GM23338 (cell line): ENCODE measurements around the gene HMOX1. TPM values are rescaled to one million over a fixed set of nuclear protein-coding genes. Genes with fewer than 3 reads are reported as not detected.

Experiments
- ATAC-seq: fragments of 200-7000 bp; cut with Tn5 transposase; 3 replicates; pipeline ENCODE4 v1.9.1; 2020
- DNase-seq: peaks from one replicate; pipeline ENCODE4 v3.0.0-alpha.2; 2015; ENCODE audit warnings: low spot score
- H2AFZ ChIP-seq: fragments of 200-600 bp; sonication (generic); 2 replicates; pipeline ENCODE4 v1.8.0; 2016; ENCODE audit warnings: antibody characterized with exemption, mild to moderate bottlenecking, moderate library complexity
- H3F3A ChIP-seq: fragments of 200-600 bp; sonication (generic); replicated peaks from 2 replicates; pipeline ENCODE4 v1.8.0; 2017; ENCODE audit warnings: antibody characterized with exemption, mixed run types, low read depth
- H3K27ac ChIP-seq: fragments of 200-600 bp; sonication (generic); 2 replicates; pipeline ENCODE4 v1.6.1; 2016; ENCODE audit warnings: low read depth
- H3K27me3 ChIP-seq: fragments of 200-600 bp; sonication (generic); 2 replicates; pipeline ENCODE4 v1.8.0; 2016; ENCODE audit warnings: mild to moderate bottlenecking, mixed run types, moderate library complexity; ENCODE audit not compliant: insufficient read depth
- H3K36me3 ChIP-seq: fragments of 200-600 bp; sonication (generic); 2 replicates; pipeline ENCODE4 v1.8.0; 2016; ENCODE audit warnings: mild to moderate bottlenecking; ENCODE audit not compliant: insufficient read depth
- H3K4me1 ChIP-seq: fragments of 200-600 bp; sonication (generic); 2 replicates; pipeline ENCODE4 v1.8.0; 2016; ENCODE audit warnings: mild to moderate bottlenecking, moderate library complexity; ENCODE audit not compliant: insufficient read depth
- H3K4me2 ChIP-seq: fragments of 200-600 bp; sonication (generic); 2 replicates; pipeline ENCODE4 v1.7.1; 2017; ENCODE audit warnings: mixed run types
- H3K4me3 ChIP-seq: fragments of 200-600 bp; sonication (generic); 2 replicates; pipeline ENCODE4 v1.6.1; 2016; ENCODE audit warnings: mixed run types
- H3K79me2 ChIP-seq: fragments of 200-600 bp; sonication (generic); replicated peaks from 2 replicates; pipeline ENCODE4 v1.8.0; 2017; ENCODE audit warnings: mild to moderate bottlenecking; ENCODE audit not compliant: insufficient read depth
- H3K9me2 ChIP-seq: fragments of 200-600 bp; sonication (generic); 2 replicates; pipeline ENCODE4 v1.8.0; 2017; ENCODE audit not compliant: insufficient read depth
- H4K20me1 ChIP-seq: fragments of 200-600 bp; sonication (generic); replicated peaks from 2 replicates; pipeline ENCODE4 v1.8.0; 2017; ENCODE audit warnings: mild to moderate bottlenecking; ENCODE audit not compliant: insufficient read depth
- H3K27ac Mint-ChIP-seq: 2 replicates; pipeline ENCODE4 v1.8.0; 2020; ENCODE audit warnings: inconsistent platforms, mild to moderate bottlenecking, moderate library complexity, mixed read lengths
- H3K27me3 Mint-ChIP-seq: 3 replicates; pipeline ENCODE4 v1.8.0; 2022; ENCODE audit warnings: low read depth, mild to moderate bottlenecking, moderate library complexity, mixed read lengths, inconsistent platforms; ENCODE audit not compliant: insufficient read depth, poor library complexity
- H3K36me3 Mint-ChIP-seq: 3 replicates; pipeline ENCODE4 v1.8.0; 2021; ENCODE audit warnings: low read depth, mild to moderate bottlenecking, inconsistent platforms, moderate library complexity, mixed read lengths
- H3K4me1 Mint-ChIP-seq: 3 replicates; pipeline ENCODE4 v1.8.0; 2020; ENCODE audit warnings: mild to moderate bottlenecking, inconsistent platforms, mixed read lengths
- H3K4me3 Mint-ChIP-seq: 3 replicates; pipeline ENCODE4 v1.8.0; 2021; ENCODE audit warnings: moderate library complexity, mild to moderate bottlenecking, inconsistent platforms, mixed read lengths
- H3K9me3 Mint-ChIP-seq: 3 replicates; pipeline ENCODE4 v1.8.0; 2020; ENCODE audit warnings: moderate library complexity, mild to moderate bottlenecking, inconsistent platforms, mixed read lengths
- CREB1 ChIP-seq: fragments of 250-450 bp; sonication (Bioruptor Pico); IDR thresholded peaks from 2 replicates; pipeline ENCODE4 v1.5.0; 2020; ENCODE audit warnings: low read depth, mild to moderate bottlenecking, moderate library complexity
- CTCF ChIP-seq, 2 experiments: fragments of 200-600 bp in 1 of 2; sonication (generic) in 1 of 2; conservative IDR thresholded peaks; 2 replicates each; pipeline versions ENCODE4 v1.5.1 to v1.6.1; 2016 to 2017; ENCODE audit warnings: antibody characterized with exemption in 2 of 2, low read depth in 2 of 2, mild to moderate bottlenecking in 2 of 2, moderate library complexity in 1 of 2
- ETS1 ChIP-seq: IDR thresholded peaks from 2 replicates; pipeline ENCODE4 v1.6.1; 2016; ENCODE audit warnings: antibody characterized with exemption
- EZH2 ChIP-seq: fragments of 200-600 bp; sonication (generic); IDR thresholded peaks from one replicate; pipeline ENCODE4 v1.8.0; 2017; ENCODE audit warnings: antibody characterized with exemption, mild to moderate bottlenecking, low read depth; ENCODE audit not compliant: unreplicated experiment
- EZH2phosphoT487 ChIP-seq: fragments of 200-600 bp; sonication (generic); IDR thresholded peaks from one replicate; pipeline ENCODE4 v1.8.1; 2018; ENCODE audit warnings: antibody characterized with exemption; ENCODE audit not compliant: unreplicated experiment
- JUNB ChIP-seq: IDR thresholded peaks from one replicate; pipeline ENCODE4 v1.6.1; 2016; ENCODE audit warnings: antibody characterized with exemption; ENCODE audit not compliant: unreplicated experiment
- NANOG ChIP-seq: IDR thresholded peaks from 2 replicates; pipeline ENCODE4 v1.6.1; 2016; ENCODE audit warnings: antibody characterized with exemption, borderline replicate concordance
- POLR2AphosphoS5 ChIP-seq: IDR thresholded peaks from 2 replicates; pipeline ENCODE4 v1.6.1; 2016; ENCODE audit warnings: antibody characterized with exemption, low read depth
- REST ChIP-seq: IDR thresholded peaks from one replicate; pipeline ENCODE4 v1.6.1; 2018; ENCODE audit warnings: antibody characterized with exemption; ENCODE audit not compliant: unreplicated experiment
- STAT1 ChIP-seq: IDR thresholded peaks from one replicate; pipeline ENCODE4 v1.6.1; 2016; ENCODE audit warnings: antibody characterized with exemption; ENCODE audit not compliant: unreplicated experiment
- ZNF114 ChIP-seq: fragments of 250-450 bp; sonication (Bioruptor Pico); IDR thresholded peaks from 2 replicates; pipeline ENCODE4 v1.5.0; 2020; ENCODE audit warnings: mild to moderate bottlenecking, moderate library complexity
- ZNF331 ChIP-seq: fragments of 250-450 bp; sonication (Bioruptor Pico); IDR thresholded peaks from 2 replicates; pipeline ENCODE4 v1.5.0; 2020; ENCODE audit warnings: low read depth, mild to moderate bottlenecking, moderate library complexity
- ZNF462 ChIP-seq: fragments of 250-450 bp; sonication (Bioruptor Pico); IDR thresholded peaks from 2 replicates; pipeline ENCODE4 v1.5.0; 2020; ENCODE audit warnings: mild to moderate bottlenecking, moderate library complexity
- polyA plus RNA-seq: library from polyadenylated mRNA; unstranded; fragments of >200 nt; fragmentation: Nextera tagmentation; extraction: Ambion mirVana; gene quantifications from 2 replicates; pipeline ENCODE4 v1.2.1, GENCODE V29; 2016
- total RNA-seq: library from RNA; depleted of rRNA; stranded (reverse); fragments of >200 nt; shearing (Covaris generic); gene quantifications from 2 replicates; pipeline ENCODE4 v1.2.3, GENCODE V29; 2014

Gene HMOX1
- total and polyA plus RNA-seq, 2 experiments from 2014 or later = 10.9 to 22.6 TPM

GRCh38 chr22:35363566-35364086 is 17.3 kb upstream of the HMOX1 start:
- H3K36me3 ChIP-seq = no peaks in the 10 kb centered on the region
- no peak overlapping the region for H3K27ac ChIP-seq
- ATAC-seq = no peak
- no peaks in the 10 kb centered on the region for H3K9me2 ChIP-seq
- H3F3A ChIP-seq = no peaks in the 10 kb centered on the region
- no peaks in the 10 kb centered on the region for H3K27me3 ChIP-seq
- Mint-ChIP-seq H3K9me3 (no peaks in the 10 kb centered on the region), H3K27me3 (peaks cover 2% of the 10 kb centered on the region), H3K36me3 (no peaks in the 10 kb centered on the region), H3K4me1 (no peaks in the 10 kb centered on the region; the same call in 2 of the 3 replicates), H3K27ac (no peak overlapping the region), H3K4me3 (no peak overlapping the region)
- no peak for TF ChIP-seq EZH2phosphoT487
- no peak for TF ChIP-seq REST
- TF ChIP-seq POLR2AphosphoS5 = no peak
- no peak for TF ChIP-seq CREB1
- no peak for TF ChIP-seq ZNF462 (CRISPR knock-in tag)
- TF ChIP-seq CTCF (conservative IDR thresholded peaks at IDR 0.05; ENCODE audit: low read depth in 2 of 2) = no peak
- TF ChIP-seq ETS1 = no peak
- no peak for TF ChIP-seq ZNF114
- no peak for TF ChIP-seq NANOG
- no peak for TF ChIP-seq JUNB
- no peak for TF ChIP-seq ZNF331 (CRISPR knock-in tag)
- TF ChIP-seq STAT1 = no peak
- TF ChIP-seq EZH2 = no peak
- DNase-seq = no peak
- no peak overlapping the region for H2AFZ ChIP-seq
- H3K79me2 ChIP-seq = no peaks in the 10 kb centered on the region
- no peak overlapping the region for H3K4me2 ChIP-seq
- H3K4me3 ChIP-seq = no peak overlapping the region
- no peaks in the 10 kb centered on the region for H4K20me1 ChIP-seq
- H3K4me1 ChIP-seq = peaks cover 3% of the 10 kb centered on the region
